GM21529 (cell line): ENCODE data around the gene KNCN.
A peak's percentile ranks its signal among the peaks of the same experiment; 100 is the strongest.

Experiments used
- ATAC-seq: cut with Tn5 transposase; IDR thresholded peaks from one replicate; pipeline ENCODE4 v1.9.1; 2021; ENCODE audit not compliant: unreplicated experiment

Gene KNCN

DNA sequence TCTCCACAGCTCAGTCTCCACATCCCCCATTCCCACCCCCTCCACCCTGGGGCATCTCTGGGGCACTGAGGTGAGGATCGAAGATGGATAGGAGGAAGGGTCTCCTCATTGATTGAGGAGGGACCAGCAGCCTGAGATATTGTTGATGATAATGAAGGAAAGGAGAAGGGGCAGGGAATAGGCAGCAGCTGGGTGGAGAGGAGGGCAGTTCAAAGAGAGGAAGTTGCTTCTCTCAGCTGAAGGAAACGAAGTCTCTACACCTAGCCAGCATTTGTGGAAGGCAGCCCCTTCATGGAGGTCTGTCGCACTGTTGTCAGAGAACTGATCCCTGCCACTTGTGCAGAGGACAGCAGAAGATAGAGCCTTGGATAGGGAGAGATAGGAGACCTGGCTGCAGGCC, 5.7 kb downstream of the KNCN start:
- ATAC-seq = no peak

DNA sequence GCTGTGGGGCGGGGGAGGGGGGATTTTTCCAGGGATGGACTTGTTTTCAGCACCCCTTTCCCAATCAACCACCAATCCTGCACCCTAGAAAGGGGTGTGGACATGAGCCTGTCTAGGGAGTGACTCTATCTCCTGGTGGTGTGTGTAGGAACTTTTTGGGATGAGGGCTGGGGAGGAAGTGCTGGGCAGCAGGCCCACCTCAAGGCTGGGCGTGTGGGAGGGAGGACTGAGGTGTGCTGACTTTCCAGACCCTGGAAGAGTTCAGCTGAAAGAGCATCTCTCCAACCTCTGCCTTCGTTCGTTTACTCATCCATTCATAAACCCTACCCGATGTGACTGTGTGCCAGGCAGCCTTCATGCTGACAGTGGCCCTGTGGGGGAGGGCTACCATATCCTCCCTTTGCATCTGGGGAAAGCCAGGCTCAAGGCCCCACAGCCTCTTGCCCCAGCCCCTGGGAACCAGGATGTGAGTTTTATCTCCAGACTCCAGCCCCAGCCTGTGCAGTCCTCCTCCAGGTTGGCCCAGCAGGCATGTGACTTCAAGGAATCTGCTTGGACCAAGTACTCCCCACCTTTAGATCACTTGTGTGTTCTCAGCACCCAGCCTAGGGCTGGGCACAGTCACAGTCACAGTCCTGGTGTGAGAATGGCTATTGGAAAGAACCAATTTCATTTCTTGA, 6.7 kb downstream of the KNCN start:
- no peak for ATAC-seq

DNA sequence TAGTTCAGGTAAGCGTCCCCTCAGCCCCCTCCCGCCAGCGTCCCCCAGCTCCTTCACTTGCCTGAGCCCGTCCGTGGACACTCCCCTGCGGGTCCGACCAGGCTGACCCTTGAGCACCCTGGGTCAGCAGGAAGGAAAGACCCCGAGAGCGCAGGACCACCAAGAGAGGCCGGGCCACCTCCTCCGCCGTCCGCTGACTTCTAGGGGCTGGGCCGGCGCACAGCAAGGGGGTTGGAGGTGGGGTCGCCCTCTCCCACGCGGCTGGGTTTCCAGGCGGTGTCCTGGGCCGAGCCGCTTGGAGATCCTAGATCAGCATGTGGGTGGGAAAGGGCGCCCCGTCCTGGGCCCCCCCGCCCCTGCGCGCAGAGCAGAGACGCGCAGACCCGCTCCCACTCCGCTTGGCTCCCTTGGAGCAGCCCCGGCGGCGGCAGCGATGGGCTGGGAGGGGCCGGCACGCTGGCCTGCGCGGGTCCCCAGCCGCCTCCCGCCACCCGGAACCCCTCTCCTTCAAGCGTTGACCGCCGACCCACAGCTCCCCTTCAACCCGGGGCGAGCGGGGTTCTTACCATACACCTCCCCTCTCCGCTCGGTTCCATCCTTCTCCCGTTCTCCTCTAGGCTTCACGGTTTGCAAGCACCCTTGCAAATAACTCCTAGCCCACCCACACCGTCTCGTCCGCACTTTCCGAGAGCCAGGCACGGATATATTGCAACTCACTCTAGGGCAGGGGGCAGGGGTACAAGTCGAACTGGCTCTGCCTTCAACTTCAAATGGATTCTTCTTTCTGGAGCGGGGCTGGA, 7.5 kb downstream of the KNCN start:
- ATAC-seq = no peak

DNA sequence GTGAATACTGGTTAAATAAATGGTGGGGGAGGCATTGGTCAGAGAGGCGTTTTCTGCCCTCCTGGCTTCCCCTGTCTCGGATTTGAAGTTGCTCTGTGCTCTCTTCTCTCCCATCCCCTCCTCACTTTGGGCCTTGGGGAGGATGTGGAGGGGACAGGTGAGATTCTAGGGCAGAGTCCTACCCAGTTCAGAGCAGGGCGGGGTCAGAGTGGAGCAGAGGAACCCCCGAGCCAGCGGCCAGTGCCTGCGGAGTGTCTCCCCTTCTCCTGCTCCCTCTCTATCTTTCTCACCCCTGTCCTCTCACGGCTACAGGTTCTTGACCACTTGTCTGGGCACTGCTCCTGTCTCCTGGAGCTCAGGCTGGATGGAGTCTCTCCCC, 8.1 kb downstream of the KNCN start:
- ATAC-seq = no peak

DNA sequence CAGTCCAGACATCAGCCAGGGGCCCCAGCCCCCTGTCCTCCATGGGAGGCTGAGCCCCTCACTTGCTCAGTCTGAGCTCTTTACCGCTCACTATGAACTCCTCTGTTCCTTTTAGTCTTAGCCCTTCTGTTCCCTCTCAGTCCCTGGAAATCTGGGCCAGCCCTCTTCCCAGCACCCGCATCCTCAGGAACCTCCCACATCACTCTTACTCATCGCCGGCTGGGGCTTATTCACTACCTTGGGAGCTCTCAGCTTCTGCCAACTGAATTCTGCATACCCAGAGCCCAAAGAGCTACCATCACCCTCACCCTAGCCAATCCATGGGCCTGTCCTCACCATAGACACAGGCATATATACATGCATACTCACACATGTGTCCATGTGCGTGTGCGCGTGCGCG, 11.5 kb downstream of the KNCN start:
- ATAC-seq = no peak

DNA sequence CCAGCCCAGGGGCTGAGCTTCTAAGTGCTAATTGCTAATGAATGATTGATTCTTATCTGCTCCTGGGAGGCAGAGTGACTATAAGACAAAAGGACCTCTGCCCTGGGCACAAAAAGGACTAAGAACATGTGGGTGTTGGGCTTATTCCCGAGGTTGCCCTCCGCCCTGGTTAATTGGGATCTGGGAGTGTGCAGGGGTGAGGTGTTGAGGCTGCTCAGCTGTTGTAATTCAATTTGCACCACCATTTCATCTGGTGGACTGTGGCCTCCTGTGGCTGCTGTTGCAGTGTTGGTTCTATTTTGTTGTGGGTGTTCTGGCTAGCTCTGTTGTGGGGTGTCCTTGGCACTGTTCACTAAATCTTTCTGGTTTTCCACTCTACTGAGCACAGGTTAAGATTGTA, 13.3 kb downstream of the KNCN start:
- no peak for ATAC-seq

DNA sequence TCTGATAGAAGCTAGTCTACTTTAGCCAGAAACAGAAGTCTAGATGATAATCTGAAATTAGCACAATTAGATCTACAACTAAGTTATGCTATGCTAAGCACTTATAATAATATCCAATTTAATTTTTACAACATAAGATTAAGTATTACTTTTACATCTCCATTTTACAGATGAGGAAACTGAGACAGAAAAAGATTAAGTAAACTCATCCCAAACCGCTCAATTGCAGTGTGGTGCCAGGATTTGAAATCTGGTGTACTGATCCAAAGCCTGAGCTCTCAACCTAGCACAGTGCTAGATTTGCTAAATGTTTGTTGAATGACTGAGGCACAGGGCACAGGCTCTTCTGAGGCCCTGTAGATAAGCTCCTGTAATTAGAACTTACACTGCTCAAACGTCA, 13.8 kb downstream of the KNCN start:
- ATAC-seq = no peak

DNA sequence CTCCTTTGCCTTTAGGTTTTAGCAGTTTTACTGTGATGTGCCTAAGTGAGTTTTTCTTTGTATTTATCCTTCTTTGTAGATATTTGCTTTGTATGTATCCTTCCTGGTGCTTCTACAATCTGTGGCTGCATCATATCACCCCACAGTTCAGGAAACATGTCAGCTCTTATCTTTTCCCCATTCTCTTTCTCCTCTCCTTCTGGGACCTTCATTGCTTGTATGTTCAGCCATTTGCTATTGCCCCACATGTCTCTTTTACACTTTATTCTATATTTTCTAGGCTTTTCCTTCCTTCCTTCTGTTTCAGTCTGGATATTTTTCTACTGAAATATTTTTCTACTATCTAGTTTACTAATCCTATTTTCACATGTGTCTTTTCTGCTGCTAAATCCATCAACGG, 14.9 kb downstream of the KNCN start:
- ATAC-seq = no peak

DNA sequence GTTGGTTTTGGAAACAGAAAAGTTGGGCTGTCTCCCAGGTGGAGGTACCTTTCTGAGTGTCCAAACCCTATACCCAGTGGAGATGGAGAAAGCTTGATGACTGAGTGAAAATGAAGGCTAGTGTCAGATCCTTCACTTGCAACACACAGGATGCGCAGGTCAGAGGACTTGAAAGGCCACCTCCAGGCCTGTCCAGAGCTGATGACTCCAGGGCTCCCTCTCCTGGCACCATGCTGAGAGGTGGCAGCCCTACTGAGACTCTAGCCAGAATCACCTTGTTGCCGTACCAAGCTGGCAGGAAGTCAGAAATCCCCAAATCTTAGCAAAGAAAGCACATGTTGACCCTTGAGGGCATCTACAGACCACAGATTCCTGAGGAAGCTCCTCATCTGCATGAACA, 16.4 kb downstream of the KNCN start:
- ATAC-seq = no peak

DNA sequence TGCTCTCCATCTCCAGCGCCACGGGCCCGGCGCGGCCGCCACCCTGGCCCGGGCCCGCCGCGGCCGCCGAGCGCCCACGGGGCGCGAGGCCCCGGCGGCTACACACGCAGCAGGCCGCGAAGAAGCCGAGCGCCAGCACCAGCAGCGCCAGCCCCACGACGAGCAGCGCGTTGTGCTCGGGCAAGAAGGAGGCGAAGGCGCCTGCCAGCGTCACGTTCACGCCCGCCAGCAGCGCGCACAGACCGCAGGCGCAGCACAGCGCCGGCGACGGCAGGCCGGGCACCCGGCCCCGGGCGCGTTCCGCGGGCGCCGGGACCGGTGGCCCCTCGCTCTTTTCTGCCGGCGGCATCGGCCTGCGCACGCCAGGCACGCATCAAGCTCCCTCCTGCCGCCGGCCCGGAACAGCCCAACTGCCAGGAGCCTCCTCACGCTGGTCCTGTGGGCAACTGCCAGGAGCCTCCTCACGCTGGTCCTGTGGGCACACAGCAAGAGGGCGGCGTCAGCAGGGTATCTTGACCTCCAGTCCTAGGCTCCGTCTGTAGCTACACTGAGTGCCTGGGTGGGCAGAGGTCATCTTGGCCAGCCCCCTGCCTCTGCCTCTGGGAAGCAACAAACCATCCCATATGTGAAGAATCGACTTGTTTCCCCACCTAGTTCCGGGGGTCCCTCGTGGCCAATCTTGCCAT, 18.1 kb downstream of the KNCN start:
- no peak for ATAC-seq

DNA sequence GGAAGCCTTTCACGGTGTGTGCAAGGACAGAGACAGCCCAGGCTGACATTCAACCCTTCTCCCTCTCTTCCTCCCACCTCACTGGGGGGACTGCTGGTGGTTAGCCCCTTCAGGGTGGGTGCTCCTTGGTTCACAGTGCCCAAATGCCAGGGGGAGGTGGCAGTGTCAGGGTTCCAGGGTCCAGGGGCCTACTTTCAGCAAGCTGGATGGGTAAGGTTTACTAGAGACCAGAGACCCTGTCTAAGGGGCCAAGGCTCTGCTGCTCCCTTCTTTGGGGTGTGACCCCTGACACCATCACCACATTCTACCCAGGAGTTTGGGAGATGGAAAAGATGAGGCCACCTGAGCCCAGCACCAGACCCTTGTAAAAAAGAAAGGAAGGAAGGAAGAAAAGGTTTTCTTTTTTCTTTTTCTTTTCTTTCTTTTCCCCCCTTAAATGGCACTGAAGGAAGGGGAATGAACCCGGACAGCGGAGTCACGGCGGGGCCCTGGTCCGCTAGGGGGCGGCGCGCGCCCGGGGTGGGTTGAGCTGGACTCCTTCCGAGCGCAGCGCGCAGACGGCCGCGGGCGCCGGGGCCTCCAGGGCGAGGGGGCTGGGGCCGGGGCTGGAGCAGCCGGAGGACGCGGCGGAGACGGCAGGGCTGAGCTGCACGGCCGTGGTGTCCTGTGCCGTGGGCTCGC, 18.8 kb downstream of the KNCN start:
- no peak for ATAC-seq

DNA sequence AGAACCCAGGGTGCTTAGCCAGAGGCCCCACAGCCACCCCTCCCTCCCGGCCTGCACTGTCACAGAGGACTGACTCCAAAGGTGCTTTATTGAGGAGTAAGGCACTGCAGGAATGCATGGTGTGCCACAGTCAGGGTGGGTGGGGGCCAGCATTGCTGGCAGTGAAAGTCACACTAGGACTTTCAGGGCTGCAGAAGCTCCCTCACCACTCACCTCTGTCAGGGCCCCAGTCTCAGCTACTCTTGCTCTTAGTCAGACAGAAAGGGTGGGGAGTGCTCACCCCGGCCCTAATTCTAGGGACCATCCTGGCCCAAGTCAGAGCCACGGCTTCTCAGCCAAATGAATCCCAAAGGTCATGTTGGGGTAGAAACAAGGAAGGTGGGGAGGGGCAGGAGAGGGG, 19.4 kb downstream of the KNCN start:
- ATAC-seq = no peak

DNA sequence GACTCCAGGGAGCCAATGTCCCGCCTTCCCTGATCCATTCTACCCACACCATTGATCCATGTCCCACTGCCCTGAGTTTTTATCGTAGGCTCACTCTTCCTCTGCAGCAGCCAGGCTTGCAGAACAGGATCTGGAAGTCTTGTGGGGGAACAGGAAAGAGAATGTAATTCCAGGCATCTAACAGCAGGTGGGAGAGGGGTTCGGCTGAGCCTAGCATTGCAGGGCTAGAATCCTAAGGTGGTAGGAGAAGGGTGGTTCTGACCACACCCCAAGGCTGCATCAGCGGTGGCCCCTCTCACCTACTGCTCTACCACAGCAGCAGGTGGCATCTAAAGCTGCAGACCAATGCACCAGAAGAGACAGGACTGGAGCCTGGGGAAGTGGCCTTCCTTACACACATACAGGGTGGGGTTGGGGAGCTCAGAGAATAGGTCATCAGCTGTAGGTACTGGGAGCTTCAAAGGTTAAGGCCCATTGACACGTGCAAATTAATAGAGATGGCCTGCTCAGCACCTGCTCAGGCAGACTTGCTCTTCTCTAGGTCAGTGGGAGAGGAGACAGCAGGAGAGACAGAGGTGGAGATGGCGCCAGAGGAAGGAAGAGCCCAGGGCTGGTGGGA, 20.5 kb downstream of the KNCN start:
- no peak for ATAC-seq

DNA sequence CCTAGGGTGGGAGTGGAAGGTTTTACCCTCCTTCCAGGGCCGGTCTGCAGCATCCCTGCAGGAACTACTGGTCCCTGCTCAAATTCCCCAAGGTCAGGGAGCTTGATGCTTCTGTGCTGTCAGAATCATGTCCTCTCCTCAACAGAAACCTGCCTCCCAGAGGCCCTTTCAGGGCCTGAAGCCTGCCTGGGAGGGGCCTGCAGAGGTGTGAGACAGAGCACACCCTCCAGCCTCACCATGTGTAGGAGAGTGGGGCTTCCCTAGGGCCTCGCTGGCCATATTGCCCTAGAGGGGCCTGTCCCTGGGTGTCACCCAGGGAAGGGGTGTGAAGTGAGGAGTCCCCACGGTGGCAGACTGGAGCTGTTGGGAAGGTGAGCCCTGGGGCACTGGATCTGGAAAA, 21.1 kb downstream of the KNCN start:
- no peak for ATAC-seq

DNA sequence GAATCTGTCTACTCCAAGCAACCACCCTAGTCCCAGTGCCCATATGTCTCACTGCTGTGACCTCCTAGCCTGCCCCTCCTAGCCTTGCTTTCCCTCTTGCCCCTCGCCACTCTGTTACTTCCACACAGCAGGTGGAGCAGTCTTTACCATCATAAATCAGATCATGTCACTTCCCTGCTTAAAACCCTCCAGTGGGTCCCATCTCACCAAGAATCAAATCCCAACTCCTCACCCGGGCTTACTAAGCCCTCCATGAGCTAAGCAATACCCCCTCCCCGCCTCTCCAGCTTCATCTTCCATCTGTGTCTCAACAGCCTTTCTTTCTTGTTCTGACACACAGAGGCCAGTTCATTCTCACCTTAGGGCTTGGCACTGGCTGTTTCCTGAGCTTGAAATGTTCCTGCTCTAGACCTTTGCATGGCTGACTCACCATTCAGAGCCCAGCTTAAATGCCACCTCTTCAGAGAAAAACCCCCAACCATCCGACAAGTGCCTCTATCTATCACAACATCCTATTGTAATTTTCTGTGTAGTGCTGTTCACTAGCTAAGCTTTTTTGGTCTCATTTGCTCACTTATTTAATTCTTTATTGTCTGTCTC, 22.3 kb downstream of the KNCN start:
- no peak for ATAC-seq

DNA sequence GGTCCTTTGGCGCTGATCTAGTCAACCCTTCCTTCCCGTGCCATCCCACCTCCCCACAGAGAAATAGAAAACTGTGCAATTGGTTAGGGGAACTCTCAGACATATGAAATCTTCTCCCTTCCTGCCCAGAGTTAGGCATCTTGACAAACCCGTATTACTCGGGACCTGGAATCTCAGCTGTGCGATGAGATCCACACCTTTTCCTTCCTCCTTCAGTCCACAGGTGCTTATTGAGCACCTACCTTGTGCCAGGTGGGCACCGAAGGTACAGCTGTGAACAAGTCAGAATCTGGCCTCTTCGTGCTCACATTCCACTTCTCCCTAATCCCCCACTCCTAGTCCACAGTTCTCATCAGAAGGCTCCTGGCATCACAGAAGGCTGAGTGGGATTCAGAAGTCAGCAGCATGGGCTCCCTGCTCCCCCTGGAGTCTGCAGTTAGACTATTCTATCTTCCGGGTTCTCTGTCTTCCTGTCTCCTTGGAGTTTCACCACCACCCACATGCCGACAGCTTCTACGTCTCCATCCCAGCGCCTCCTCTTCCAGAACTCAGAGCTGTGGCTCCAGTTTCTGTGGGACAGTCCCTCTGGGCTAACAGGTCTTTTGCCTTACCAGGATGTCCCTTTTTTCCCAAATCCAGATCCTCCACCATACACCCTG, 23.0 kb downstream of the KNCN start:
- no peak for ATAC-seq

DNA sequence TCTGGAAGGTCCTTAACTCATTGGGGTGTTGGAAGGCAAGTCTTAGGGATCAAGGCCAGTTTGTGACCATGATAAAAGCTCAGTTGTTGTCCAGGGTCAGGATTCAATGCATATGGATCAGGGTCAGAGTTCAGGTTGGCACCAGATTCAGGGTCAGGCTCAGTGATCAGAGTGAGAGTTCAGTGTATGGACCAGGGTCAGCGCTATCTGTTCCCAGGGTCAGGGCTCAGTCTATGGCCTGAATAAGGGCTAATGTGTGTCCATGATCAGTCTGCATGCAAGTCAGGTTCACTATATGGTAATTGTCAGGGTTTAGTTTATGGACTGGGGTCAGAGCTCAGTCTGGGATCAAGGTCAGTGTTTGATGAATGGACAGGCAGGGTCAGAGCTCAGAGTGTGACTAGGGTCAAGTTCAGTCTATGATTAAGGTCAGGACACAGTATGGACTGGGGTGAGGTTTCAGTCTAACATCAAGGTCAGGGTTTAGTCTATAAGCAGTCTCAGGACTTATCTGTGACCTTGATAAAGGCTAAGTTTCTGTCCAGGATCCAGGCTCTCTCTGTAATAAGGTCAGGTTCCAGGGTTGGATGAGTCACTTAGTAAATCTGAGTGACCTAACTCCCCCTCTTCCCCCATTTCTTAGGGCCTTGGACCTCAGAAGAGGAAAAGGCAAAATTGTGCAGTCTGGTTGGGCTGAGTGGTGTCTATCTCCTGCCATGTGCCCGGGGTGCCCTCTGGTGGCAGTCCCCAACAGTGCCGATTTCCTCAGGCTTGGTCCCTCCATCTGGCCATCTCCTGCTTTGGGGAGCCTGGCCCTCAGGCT, 23.8 kb downstream of the KNCN start:
- ATAC-seq = peak; percentile 62

DNA sequence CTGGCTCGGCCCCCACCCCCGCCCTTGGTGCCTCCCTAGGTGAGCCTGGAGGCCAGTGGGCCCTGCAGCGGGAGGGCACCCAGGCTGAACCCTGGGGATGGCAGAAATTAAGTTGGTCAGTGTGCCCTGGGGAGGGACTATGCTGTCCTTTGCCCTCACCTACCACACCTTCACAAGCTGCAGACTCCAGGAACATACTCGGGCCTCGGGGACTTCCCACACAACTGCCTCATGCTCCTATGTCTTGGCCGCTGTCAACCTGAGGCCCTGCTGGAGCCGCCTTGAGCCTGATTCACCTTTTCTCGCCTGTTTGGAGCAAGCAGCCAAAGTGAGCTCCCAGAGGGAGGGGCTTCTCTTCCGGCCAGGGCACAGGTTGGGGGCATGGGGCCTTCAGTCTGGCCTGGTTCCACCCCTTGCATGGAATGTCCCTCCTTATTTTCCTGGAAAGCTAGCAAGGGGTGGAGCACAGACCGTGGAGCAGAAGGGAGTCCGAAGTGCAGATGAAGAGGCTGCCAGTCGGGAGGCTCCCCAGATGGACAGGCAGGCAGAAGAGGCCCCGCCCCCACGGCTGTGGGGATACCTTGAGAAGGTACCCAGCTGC, 24.7 kb downstream of the KNCN start:
- no peak for ATAC-seq
